ENCODE measurements around the gene MRPL36.
"Not testable (repeated sequence)": the region's sequence is repeated elsewhere in the genome, so short reads cannot be mapped to it uniquely, and the experiment has no call there.

Gene MRPL36

DNA sequence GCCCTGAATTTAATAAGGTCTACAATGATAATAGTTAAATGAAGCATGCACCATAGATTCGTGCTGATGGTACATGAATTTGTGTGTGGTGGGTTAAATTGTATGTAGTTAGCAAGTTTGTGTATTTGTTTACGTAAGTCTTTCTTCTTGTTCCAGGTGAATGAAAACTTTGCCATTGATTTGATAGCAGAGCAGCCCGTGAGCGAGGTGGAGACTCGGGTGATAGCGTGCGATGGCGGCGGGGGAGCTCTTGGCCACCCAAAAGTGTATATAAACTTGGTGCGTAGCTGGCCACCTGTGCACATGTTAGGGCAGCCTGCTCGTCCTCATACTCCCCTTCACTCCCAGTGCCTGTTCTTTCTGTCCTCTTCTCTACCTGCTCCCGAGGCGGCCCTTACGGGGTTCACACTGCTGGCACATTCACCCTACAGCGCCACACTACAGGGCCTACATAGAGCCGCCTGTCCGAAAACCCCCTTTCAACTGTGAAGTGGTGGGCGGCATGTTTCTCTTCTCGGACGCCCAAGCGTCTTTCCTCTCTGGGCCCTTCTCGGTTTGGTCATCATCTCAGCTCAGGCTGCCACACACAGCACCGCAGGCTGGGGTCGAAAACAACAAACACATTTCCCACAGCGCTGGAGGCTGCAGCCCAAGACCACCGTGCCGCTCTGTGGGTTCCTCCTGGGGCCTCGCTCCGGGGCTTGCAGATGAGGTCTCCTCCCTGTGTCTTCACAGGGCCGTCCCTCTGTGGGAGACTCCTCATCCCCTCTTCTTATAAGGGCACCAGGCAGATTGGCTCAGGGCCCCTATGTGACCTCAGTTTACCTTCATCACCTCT, 14.8 kb upstream of the MRPL36 start:
- no peak for DNase-seq

DNA sequence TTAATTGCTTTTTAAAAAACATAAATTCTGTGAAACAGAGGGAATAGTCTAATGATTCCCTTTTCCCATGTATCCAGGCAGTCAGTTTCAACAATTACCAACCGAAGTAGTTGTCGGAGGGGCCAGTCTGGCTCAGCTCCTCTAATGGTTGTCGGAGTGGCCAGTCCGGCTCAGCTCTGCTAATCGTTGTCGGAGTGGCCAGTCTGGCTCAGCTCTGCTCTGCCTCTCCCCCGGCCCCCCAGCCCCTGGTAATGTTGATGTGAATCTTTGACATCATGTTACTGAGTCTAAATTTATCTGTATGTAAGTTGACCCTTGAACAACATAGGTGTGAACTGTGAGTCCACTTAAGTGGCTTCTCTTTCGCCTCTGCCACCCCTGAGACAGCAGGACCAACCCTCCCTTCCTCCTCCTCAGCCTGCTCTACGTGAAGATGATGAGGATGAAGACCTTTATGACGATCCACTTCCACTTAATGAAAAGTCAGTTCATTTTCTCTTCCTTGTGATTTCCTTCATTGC, 11.0 kb upstream of the MRPL36 start:
- no peak for DNase-seq

DNA sequence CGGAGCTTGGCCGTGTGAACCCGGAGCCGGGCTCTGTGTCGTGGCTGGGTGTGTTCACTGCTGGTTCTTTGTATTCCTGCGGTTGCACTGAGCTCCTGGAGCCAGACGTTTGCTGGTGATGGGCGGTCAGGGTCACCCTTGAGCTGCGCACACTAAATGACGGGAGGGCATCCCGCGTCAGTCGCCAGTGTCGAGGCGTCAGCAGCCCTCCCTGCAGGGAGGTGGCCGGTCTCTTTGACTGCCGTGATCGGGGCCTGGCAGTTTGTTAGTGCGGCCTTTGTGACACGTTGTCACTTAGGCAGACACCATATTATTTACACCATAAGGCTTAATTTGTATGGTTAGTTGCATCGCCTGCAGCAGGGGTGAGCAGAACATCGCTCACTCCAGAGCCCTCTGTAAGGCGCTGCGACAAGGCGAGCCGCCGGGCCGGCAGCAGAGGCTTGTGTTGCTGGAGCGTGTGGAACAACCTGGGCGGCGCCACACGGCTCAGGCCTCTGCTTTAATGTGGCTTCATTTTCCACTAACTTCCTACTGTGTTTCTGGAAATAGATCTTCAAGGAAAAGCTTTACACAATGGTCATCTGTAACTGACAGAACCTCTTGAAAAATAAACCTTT, 9.9 kb upstream of the MRPL36 start:
- no peak for DNase-seq

DNA sequence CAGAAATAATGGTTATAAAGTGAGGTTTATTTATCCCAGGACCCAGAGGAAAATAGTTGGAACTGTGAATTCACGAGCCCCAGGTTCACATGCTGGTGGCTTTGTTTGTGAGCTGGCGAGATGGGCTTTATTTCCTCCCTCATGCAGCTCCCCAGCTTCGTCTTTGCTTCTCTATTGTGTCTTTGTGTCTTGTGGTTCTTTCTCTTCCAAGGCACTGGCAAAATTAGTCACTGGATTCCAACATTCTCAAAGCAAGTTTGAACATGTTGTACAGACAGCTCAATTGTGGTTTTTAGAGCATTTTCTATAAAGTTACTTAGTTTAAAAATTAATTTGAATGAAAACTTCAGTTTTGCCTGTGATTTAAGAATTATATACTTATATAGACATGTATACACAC, 8.8 kb upstream of the MRPL36 start:
- no peak for DNase-seq

DNA sequence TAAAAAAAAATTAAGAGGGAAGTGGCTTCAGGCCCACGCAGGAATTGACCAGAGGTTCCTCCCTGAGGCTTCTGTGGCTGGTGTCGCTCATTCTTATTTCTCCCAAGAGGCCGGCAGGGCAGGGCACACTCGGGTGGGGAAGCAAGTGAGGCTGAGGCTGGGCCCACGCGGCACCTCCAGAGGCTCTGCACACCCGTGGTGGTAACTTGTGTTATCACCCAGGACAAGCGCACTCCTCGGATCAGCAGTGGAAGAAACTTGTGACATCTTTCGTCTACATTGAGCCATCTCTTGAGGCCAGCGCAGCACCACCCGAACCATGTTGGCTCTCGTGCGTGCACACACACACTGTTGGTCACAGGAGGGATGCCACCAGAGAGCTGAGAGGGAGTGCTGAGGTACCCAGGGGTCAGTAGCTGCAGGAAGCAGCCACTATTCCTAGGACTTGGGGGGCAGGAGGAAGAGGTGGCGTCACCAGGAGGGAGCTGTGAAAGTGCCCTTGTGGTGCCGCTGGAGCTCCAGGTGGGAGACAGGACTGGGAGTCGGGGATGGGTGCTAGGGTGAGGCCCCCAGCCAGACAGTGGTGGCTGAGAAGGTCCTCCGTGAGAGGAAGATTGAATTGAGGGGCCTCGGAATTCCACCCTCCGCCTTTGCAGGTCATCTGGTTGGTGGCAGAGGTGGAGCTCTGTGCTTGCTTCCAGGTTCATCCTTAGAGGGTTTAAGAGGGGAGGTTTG, 8.0 kb upstream of the MRPL36 start:
- no peak for DNase-seq

DNA sequence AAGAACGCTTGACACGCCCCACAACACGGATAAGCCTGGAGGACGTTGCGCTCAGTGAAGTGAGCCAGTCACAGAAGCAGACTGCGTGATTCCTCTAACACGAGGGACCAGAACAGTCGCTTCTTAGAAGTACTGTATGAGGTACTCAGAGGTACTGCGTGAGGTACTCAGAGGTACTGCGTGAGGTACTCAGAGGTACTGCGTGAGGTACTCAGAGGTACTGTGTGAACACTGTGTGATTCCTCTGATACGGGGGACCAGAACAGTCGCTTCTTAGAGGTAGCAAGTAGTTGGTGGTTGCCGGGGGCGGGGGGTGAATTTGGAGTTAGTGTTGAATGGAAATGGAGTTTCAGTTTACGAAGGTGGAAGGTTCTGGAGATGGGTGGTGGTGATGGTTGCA, 7.3 kb upstream of the MRPL36 start:
- DNase-seq: no peak

DNA sequence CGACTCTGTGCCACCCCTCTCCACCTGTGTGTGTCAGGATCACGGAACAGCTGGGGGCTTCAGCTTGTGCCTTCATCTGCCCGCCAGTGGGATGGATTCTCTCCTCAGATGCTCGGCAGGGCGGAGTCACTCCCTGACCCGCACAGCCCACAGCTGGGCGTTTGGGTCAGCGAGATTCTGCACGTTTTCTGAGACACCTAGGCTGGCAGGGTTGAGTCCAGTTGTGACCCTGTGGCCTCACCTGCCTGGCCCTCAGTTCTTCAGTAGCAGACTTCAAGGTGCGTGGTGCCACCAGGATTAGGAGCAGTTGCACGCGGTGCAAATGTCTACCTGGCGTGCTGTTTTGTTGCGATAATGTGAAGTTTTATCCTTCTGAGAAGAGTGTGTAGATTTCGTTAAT, 6.6 kb upstream of the MRPL36 start:
- DNase-seq: no peak

DNA sequence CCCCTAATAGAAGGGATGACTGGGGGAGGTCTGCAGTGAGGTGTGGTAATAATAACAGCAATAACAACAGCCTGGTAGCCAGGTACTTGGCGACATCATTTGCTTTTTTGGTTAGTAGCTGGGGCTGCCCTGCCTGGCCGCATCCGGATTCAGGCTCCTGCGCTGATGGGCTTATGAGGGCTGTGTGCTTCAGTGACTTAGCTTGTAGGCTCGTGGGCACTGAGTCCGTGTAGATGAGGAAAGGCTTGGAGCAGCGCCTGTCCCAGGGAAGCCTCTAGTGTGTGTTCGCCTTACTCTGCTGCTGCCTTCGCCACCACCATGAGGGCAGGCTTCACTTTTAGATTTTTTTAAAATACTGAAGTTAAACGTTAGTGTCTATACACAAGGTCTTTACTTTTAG, 6.1 kb upstream of the MRPL36 start:
- no peak for DNase-seq

DNA sequence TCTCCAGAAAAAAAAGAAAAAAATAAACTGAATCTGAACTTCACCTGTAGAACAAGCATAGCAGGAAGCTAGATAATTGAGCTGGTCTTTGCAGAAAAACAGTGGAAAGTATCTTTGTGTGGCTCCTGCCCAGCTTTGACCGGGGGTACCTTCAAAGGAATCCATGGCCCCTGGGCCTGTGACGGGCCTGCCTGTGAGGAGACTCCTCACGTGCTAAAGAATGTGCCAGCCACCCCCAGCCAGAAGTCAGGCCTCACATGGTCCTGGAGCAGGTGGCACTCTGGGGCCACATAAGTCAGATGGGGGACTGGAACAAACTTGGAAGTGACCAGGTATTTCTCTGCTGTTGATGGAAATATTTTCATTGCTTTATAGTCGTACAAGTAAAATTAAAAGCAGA, 5.7 kb upstream of the MRPL36 start:
- no peak for DNase-seq

DNA sequence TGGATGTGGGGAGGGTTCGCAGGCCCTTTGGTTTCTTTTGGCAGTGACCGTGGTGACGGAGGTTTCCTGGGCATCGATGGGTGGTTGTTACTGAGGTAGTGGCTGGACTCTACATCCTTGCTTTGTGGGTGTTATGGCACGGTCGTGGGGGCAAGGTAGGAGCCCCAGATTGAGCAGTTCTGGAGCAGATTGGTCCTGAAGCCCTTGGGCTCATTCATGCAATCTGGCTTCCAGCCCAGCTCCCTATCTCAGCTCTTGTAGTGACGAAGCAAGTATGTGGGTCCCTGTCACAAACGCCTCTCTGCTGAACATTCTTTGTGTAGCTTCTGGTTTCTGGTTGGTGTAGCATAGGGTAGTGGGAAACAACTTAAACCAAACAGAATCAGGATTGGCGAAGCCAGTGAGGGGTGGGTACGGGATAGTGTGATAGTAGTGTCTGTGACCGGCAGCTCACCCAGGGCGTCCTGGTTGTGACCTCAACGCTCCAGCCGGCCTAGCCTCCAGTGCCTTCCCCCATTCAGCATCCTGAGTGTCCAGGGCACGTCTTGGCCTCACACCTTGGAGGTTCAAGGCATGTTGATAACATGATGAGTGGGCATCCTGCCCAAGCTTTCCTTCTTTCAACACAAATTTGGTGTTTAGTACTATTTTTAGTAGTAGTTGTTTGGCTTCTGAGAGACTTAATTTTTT, 4.5 kb upstream of the MRPL36 start:
- DNase-seq: no peak

DNA sequence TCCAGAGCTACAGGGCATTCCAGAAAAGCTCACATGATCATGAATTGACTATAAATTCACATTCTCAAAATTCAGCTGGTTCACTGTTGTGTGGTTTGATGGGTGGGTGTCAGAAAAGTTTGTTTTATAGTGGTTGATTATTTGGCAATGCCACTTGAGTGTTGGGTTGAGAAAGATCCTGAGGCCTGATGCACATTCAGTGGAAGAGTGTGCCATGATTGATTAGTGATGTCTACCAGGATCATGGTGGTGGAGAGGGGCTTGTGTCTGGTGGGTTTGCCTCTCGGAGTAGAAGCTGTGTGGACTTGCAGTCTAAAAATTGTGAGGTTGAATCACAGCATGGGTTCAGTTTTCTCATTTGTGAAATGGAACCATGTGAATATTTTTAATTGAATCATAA, 3.6 kb upstream of the MRPL36 start:
- no peak for DNase-seq

DNA sequence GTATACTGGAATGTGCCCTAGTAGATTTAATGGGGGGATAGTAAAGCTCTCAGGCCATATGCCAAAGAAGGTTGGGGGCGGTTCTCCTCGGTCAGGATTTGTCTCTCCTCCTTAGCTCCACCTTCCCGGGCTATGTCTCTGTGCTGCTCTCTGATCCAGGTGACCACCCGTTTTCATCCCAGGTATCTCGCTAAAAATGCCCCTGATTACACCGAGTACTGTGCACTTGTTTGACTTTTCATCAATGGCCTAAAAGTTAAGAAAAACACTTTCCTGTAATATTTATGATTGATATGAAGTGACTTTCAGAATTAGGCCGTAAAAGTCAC, 2.3 kb upstream of the MRPL36 start:
- DNase-seq: no peak

DNA sequence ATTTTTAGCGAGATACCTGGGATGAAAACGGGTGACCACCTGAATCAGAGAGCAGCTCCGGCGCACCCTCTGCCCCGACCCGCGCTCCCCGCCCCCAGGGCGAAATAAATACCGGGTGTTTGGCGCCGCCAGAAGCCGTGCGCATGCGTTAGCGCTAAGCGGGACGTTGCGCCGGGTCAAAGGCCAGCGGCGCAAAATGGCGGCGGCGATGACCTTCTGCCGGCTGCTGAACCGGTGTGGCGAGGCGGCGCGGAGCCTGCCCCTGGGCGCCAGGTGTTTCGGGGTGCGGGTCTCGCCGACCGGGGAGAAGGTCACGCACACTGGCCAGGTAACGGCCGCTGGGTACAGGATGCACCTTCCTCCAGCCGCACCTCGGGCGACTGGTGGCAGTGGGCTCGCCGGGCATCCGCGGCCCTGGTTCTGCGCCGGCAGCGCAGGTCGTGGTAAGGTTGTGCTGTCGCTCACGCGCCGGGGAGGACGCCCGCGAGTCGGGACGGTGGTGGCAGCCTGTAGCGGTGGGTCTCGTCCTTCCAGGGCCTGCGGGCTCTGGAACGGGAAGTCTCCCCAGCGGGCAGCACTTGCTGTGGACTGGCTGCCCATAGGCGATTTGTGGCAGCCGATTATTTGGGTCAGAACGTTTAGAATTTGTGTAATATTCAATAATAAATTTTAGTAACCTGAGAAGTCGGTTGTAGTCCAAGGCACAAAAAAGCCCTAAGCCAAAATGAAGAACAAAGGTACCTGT, 1.8 kb upstream of the MRPL36 start, which contains the start of gene NDUFS6:
Gene NDUFS6 (plus strand): TSS at position 186 of the 745 bp plus-strand sequence. CDS start 11 bp downstream, at position 197.
- no peak for DNase-seq

DNA sequence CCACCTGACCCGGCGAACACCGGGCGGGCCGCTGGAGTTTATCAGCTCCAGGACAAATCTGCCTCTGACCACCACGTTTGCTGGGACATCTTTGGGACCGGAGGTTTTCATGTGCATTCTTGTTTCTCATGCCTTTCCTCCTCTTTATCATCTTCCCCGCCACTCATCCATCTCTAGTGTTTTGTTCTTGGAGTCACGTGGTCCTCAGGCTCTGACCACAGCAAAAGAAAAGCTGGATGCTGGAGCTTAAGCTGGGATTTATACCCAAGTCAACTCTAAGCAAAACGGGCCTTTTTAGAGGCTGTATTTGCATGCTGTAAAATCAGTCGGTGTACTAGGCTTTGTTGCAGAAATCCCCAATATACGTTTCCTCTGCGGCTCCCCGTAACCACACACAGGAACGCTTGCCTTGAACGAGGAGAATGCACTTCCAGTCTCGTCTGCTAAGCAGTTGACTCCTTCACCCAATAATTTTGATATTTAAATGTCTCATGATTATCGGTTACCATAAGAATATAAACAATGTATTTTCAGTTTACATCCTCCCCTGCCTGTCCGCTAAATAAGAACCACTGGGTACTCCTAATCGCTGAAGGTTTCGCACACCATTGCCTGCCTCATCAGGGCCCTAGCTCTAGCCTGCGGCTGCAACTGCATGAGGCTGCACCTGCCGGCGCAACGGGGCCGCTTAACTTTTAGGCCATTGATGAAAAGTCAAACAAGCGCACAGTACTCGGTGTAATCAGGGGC, 1.0 kb upstream of the MRPL36 start:
- no peak for DNase-seq

DNA sequence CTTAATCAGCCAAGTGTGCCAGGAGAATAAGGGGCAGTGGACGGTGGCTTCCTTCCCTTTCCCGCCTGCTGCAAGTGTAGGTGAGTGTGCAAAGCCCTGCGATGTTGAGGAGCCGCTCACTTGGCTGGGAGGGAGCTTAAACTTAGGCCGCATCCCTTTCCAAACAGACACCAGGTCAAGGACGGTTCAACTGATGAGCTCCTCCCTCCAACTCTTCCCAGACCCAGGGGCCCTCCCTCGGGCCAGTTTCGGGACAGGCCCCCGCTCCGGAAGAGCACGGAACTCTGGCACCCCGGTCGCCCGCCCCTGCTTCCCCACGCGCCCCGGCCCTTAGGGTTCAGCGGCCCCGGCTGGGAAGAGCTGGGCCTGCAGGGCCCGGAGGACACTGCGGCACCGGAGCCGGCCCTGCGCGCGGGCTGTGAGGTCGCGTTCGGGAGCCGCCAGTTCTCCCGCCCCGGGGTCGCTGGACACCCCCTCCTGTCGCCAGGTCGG, 481 bp downstream of the MRPL36 start:
- DNase-seq: no peak

DNA sequence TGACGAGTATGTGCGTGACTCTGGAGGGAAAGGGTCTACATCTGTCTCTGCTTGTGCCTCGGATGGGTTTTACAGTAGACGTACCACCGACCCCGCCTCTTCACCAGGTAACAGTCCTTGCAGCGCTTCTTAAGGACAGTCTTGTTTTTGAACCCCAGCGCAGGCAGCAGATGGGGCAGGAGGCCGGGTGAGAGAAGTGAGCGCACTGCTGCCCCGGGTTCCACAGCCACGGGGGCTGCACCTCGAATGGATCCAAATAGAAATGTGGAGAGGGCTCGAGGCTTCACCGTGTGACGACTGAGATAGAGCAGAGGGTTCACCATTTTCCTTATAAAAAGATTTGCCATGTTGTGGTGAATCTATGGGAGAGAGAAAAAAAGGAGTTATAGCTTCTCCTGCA, 1.0 kb downstream of the MRPL36 start:
- not testable (repeated sequence) for DNase-seq

DNA sequence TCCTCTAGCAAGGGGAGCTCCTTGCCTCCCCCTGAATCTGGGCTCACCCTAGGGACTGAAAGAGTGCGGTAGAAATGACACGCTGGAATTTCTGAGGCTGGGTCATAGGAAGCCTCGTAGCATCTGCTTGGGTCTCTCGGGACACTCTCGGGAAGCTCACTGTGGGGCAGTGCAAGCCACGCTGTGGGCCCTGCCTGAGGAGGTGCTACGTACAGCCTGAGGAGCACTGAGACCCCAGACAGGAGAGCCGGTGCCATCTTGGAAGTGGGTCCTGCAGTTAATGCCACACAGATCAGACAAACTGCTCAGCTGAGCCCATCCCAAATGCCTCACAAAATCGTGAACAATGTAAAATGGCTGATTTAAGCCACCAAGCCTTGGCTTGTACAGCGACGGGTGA, 1.8 kb downstream of the MRPL36 start:
- DNase-seq: no peak

DNA sequence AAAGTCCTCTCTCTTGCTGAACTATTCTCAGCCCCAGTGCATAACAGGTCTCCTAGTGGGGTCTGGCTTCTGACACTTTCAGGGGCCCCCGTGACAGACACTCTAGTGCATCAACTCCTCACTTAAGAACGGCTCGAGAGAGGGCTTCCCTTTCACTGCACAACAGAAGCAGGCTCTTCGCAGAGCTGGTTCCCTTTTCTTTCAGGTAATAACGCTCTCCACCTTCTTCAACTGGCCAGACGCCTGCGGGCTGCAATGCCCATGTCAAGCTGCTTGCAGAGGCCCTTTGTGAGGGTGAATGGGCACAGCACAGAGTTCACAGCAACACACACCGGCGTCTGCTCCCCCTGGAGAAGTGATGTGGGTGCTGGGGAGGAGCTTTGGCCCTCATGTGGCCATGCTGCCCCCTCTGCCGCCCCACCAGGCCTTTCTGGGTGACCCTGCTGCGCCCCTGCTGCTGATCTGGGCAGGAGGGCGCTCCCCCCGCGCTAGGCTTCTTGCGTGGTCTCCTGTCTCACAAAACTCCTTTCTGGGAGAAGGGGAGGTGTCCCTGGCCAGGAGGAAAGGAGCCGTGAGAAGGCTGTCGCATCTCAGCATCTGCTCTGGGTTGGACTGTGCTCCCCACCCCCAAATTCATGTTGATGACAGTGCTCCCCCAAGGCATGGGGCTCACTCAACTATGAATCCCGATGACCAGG, 2.4 kb downstream of the MRPL36 start:
- DNase-seq: no peak

DNA sequence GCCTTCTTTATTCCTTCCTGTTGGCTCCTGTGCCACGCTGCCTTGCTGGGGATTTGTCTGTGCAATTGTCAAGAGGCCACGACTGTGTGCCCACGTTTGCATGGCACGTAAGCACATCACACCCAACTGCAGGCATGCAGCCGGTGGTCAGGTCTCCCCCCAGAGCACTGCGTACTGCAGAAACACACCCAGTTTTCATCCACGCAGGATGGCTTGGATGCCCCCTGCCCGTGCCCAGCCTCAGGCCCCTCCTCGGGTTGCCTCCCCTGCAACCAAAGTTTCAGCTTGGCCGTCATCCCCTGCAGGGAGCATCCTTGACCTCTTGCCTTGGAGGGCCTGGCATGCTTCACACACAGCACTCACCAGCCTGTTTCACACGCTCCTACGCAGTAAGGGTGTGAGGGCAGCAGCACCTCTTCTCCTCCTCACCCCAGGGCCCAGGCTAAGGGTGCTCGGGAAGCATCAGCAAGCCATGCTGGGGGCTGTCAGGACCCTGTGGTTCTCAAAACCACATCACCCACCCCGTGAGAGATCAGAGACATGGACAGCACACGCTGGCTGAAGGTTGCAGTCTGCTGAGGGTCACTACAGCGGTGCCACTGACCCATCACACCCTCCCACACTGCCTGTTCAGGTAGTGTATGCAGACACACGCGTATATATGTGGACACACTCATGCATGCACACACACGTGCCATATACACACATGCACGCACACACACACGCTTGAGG, 3.1 kb downstream of the MRPL36 start:
- no peak for DNase-seq

DNA sequence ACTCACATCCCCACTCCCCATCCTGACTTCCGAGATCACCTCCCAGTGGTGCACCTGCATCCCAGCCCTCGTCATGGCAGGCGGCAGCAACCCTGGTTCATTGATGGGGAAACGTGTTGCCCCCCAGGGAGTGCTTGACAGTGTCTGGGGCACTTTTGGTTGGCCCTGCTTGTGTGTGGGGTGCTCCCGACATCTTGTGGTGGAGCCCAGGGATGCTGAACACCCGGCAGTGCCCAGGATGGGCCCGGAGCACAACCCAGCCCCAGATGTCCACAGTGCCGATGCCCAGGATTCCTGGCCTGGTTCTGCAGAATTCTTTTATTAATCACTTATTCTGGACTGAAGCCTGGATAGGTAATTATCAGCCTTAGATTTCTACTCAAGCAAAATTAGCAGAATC, 3.7 kb downstream of the MRPL36 start:
- no peak for DNase-seq

Data from cortex of kidney (tissue), 1 donor.